GM20431 (cell line): ENCODE results near the gene ACTL7A.
"Not testable (repeated sequence)": the region's sequence is repeated elsewhere in the genome, so short reads cannot be mapped to it uniquely, and the experiment has no call there.

Experiments used
- in situ Hi-C: fragments of 300-500 bp; cut with MseI, MboI; formaldehyde crosslinking; loops from one replicate; pipeline ENCODE4 v1.15.0; 2020; ENCODE audit warnings: low sequenced_read_pairs; ENCODE audit not compliant: unreplicated experiment

Gene ACTL7A

GRCh38 chr9:108869092-108869725, 7.1 kb downstream of the ACTL7A start:
- in situ Hi-C loops, result no loop called here

GRCh38 chr9:108874058-108874788, 12.2 kb downstream of the ACTL7A start:
- in situ Hi-C loops, result no loop called here

- in situ Hi-C loops, result no loop called here
Observed at GRCh38 chr9:108876425-108876824, 14.4 kb downstream of the ACTL7A start.

- in situ Hi-C loops, result no loop called here
Observed at GRCh38 chr9:108877524-108877923, 15.5 kb downstream of the ACTL7A start.

- in situ Hi-C loops, result no loop called here
Observed at GRCh38 chr9:108880738-108881316, 18.8 kb downstream of the ACTL7A start.

- in situ Hi-C loops, result no loop called here
Observed at GRCh38 chr9:108882052-108882888, 20.2 kb downstream of the ACTL7A start.

GRCh38 chr9:108883085-108883484, 21.0 kb downstream of the ACTL7A start:
- in situ Hi-C loops, result no loop called here

- in situ Hi-C loops, result no loop called here
Observed at GRCh38 chr9:108884701-108885100, 22.6 kb downstream of the ACTL7A start.

GRCh38 chr9:108885643-108886348, 23.7 kb downstream of the ACTL7A start:
- in situ Hi-C loops, result no loop called here

GRCh38 chr9:108886594-108887271, 24.7 kb downstream of the ACTL7A start:
- in situ Hi-C loops, result not testable (repeated sequence)

- in situ Hi-C loops, result no loop called here
Observed at GRCh38 chr9:108889649-108890067, 27.6 kb downstream of the ACTL7A start.

- in situ Hi-C loops, result no loop called here
Observed at GRCh38 chr9:108894225-108894997, 32.3 kb downstream of the ACTL7A start.

- in situ Hi-C loops, result no loop called here
Observed at GRCh38 chr9:108897324-108898096, 35.4 kb downstream of the ACTL7A start.

- in situ Hi-C loops, result not testable (repeated sequence)
Observed at GRCh38 chr9:108899023-108899695, 37.1 kb downstream of the ACTL7A start.

GRCh38 chr9:108900176-108900575, 38.1 kb downstream of the ACTL7A start:
- in situ Hi-C loops, result no loop called here

GRCh38 chr9:108903420-108904103, 41.5 kb downstream of the ACTL7A start:
- in situ Hi-C loops, result no loop called here

GRCh38 chr9:108904161-108904560, 42.1 kb downstream of the ACTL7A start:
- in situ Hi-C loops, result no loop called here
